ENCODE results near the gene SKI.

GRCh38 chr1:2188336-2188735 lies 39.8 kb upstream of the SKI start:
- TF ChIP-seq, protein P1, sequence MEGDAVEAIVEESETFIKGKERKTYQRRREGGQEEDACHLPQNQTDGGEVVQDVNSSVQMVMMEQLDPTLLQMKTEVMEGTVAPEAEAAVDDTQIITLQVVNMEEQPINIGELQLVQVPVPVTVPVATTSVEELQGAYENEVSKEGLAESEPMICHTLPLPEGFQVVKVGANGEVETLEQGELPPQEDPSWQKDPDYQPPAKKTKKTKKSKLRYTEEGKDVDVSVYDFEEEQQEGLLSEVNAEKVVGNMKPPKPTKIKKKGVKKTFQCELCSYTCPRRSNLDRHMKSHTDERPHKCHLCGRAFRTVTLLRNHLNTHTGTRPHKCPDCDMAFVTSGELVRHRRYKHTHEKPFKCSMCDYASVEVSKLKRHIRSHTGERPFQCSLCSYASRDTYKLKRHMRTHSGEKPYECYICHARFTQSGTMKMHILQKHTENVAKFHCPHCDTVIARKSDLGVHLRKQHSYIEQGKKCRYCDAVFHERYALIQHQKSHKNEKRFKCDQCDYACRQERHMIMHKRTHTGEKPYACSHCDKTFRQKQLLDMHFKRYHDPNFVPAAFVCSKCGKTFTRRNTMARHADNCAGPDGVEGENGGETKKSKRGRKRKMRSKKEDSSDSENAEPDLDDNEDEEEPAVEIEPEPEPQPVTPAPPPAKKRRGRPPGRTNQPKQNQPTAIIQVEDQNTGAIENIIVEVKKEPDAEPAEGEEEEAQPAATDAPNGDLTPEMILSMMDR (IDR thresholded peaks at IDR 0.05; ENCODE audit: low read length): no peak
- TF ChIP-seq EZH2 (IDR thresholded peaks at IDR 0.05; ENCODE audit: borderline replicate concordance, low read length): no peak

Measured in OCI-LY1 (cell line).